ENCODE data around the gene CDKL5.
"Not testable (repeated sequence)": the region's sequence is repeated elsewhere in the genome, so short reads cannot be mapped to it uniquely, and the experiment has no call there.

The CDKL5 gene

GRCh38 chrX:18578546-18578945 lies 153.1 kb downstream of the CDKL5 start:
- no peak for DNase-seq

- no peak for DNase-seq
Observed at GRCh38 chrX:18579495-18579894, 154.1 kb downstream of the CDKL5 start.

DNA sequence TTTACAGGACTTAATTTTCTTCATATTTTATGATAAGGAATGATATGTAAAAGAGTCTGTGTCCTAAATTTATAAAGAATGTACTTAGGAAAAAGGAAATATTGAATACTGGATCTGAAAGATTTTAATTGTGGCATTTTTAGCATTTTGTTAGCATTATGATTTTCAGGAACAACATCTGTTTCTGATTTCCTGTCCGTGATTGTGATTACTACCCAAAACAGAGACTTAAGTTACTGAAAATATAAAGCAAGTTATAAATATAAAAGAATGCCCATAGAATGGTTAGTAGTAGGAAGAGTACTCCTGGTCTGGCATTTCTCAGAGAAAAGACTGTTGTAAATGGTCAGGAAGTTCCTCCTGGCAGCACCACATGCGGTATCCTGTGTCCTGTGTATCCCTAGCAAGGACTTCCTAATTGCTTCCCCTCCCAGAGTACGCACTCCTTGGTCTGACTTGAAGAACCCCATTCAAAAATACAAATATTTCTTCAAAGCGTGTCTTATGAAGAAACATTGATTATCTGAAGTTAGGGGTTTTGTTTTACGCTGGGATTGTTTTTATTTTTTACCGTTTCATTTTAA lies 157.6 kb downstream of the CDKL5 start:
- DNase-seq, result no peak

DNA sequence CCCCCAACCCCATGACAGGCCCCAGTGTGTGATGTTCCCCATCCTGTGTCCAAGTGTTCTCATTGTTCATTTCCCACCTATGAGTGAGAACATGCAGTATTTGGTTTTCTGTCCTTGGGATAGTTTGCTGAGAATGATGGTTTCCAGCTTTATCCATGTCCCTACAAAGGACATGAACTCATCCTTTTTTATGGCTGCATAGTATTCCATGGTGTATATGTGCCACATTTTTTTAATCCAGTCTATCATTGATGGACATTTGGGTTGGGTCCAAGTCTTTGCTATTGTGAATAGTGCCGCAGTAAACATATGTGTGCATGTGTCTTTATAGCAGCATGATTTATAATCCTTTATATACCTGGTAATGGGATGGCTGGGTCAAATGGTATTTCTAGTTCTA lies 163.9 kb downstream of the CDKL5 start:
- DNase-seq, result not testable (repeated sequence)

- DNase-seq, result no peak
Observed at GRCh38 chrX:18591834-18592233, 166.4 kb downstream of the CDKL5 start.

GRCh38 chrX:18594079-18594478 lies 168.7 kb downstream of the CDKL5 start:
- DNase-seq, result no peak

- no peak for DNase-seq
Observed at GRCh38 chrX:18596096-18596495, 170.7 kb downstream of the CDKL5 start.

DNA sequence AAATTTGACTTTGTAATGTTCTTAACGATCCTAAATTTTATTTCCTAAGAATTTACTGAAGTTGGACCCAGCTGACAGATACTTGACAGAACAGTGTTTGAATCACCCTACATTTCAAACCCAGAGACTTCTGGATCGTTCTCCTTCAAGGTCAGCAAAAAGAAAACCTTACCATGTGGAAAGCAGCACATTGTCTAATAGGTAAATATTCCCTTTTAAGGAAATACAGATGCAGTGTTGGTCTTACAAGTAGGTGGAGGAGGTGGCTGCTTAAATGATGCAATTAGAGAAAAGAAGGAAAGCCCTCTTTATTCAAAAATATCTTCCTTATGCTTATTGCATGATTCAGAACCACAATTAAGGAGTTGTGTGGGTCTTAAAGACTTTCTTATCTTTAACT lies 173.0 kb downstream of the CDKL5 start:
- no peak for DNase-seq

GRCh38 chrX:18607966-18608365 lies 182.6 kb downstream of the CDKL5 start:
- no peak for DNase-seq

- DNase-seq, result no peak
Observed at GRCh38 chrX:18613930-18614639, 188.7 kb downstream of the CDKL5 start.

DNA sequence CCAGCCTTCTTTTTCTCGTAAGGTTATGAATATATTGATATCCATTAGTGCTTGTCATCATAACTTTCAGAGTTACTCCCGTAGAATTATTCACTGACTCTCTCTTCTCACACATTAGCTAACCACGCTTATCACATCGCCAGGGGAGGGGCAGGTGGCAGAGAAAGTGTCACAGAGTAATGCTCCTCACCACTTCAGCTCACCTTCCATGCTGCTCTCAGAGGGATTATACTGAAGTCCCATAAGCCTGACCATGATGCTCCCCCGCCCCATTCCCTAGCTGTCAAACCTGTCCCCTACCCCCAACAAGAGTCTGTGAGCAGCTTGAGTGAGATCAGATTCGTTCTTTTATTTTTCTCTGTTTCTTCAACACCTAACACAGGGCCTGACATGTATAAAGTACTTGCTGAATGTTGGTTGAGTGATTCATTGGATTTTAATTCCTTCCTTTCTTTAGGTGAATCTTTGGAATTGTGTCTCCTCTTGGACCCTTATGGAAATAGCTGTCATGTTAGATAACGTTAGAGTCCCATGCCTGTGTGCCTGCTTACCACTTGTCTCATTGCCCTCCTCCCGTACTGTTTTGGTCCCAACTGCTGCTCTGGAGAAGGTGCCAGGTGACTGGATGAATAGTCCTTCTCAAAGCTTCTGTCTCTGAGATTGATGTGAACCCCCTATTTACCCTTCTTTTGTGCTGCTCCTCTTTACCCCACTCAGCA lies 191.4 kb downstream of the CDKL5 start:
- DNase-seq, result no peak

GRCh38 chrX:18617407-18617750 lies 192.0 kb downstream of the CDKL5 start:
- DNase-seq, result no peak

DNA sequence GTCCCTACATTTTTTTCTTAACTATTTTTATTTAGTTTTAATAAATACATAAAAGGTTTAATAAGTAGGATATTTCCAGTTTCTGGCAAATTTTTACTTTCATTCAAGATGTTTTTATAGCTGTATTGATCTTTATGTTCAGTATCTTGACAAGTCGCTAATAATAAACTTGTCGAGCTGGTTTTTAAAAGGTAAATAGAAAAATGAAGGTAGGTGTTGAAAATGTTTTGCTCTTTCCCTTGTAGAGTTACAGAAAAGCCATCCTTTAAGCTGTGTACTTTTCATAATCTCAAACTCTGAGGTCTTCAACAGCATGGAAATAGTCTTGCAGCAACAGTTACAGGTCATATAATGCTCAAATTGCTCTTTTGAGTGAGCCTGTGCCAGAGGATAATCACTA lies 193.9 kb downstream of the CDKL5 start:
- DNase-seq, result no peak

DNA sequence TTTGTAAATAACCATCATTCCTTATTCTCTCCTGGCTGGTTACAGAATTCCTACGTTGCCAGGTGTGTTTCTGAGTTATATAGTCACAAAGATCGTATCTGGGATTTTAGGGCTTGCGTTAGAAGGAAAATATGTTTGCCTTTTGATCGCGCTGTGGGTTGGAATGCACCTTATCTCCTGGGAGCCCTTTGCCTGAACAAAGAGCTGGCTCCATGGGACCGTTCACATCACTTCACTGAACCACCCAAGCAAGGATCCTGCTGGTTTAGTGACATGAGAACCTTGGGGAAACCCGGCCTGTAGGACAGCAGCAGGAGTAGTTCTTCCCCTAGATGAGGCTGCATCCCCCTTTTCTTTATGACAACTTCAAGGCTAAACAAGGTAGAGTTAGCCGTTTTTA lies 194.9 kb downstream of the CDKL5 start:
- no peak for DNase-seq

DNA sequence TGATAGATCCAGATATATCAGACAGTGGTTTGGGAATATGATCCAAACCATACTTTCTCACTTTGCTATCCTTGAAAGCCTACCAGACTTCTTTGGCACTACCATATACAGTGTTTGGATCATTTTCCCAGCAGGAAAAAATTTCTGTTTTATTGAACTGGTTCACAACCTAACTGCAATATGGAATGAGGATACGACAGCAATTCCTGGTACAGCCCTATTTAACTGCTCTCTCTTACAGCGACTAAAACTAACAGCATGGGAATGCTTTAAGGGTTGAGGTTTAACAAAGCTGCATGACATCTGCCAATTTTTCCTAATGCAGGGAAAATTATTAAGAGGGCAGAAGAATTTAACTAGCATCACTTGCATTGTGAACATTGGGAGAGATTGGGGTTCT lies 199.2 kb downstream of the CDKL5 start:
- DNase-seq, result no peak

DNA sequence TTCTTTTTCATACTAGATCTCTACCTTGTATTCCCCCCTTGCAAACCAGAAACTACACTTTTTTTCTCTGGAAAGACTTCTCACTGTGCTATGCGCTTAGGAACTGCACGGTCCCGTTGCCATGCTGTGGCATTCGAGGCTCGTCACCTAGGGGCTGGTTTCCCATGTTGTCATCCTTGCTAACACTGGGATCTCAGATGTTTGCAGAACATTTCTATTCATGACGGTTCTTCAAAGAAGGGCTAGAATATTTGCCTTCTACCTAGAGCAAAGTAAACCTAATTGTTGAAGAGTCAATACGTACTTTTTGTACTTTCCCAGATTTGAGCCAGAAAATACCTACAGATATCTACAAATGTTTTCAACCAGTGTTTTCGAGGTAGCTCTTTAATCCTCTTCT lies 205.5 kb downstream of the CDKL5 start:
- no peak for DNase-seq

- DNase-seq, result no peak
Observed at GRCh38 chrX:18638398-18638797, 213.0 kb downstream of the CDKL5 start.

GRCh38 chrX:18639280-18639679 lies 213.9 kb downstream of the CDKL5 start:
- DNase-seq, result no peak

GRCh38 chrX:18640686-18641085 lies 215.3 kb downstream of the CDKL5 start:
- no peak for DNase-seq

DNA sequence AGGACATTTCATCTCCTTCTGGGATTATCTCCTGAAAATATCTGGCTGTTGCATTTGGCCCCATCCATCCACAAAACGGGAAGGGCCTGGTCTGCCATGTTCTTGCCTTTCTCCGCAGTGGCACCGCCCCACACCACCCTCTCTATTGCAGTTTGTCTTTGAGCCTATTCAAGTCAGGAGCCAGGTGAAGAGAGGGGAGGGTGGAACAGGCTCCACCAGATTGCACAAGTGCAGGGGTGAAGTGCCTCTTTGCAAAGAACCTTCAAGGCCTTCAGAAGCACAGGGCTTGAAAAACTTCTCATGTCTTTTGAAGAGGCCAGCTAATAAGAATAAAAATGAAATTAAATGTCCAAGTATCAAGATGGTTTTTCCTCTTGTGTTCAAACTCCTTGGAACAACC lies 217.8 kb downstream of the CDKL5 start:
- no peak for DNase-seq

DNA sequence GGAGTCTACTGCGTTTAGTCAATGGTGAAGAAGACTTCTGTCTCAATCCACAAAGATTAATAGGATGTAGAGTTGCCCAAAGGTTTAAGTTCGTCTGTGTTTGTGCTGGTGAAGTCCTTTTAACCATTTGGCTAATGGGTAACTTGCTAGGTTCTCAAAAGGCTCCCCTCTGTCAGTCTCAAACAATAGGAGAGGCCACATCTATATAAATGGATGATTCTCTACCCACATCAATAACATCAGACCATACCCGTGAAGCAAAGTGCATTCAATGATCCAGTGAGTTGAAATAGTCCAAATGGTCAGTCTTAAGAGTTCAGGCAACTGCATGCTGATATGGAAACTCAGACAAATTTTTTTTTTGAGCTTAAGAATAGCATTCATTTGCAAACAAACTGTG lies 218.4 kb downstream of the CDKL5 start:
- DNase-seq, result no peak

DNA sequence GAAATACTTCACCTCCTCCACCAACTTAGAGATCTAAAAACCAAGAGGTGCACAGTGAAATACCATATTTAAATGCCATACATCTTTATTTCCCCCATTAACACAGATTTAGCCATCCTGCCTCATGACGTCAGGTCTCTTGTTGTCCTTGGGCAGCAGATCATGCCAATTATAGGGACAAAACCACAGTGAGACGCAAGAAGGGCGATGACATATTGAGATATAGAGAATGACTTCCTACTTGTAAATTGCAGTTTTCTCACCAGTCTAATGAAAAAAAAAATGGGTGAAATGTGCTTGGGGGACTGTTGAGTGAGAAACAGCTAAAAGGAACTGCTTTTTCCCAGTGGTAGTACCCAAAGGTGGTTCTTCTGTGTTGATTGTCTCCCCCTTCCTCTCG lies 222.2 kb downstream of the CDKL5 start:
- no peak for DNase-seq

- DNase-seq, result no peak
Observed at GRCh38 chrX:18649498-18649951, 224.1 kb downstream of the CDKL5 start.

- DNase-seq, result no peak
Observed at GRCh38 chrX:18650662-18651061, 225.3 kb downstream of the CDKL5 start.

All from activated effector memory CD4-positive, alpha-beta T cell treated with anti-CD3 and anti-CD28 coated beads, Interleukin-2, amount 50 U/mL, for 16 hours (primary cell).